HG03442 (cell line): ENCODE results near the gene IREB2.
"Not testable (repeated sequence)": the region's sequence is repeated elsewhere in the genome, so short reads cannot be mapped to it uniquely, and the experiment has no call there.

Experiments used
- ATAC-seq: cut with Tn5 transposase; IDR thresholded peaks from one replicate; pipeline ENCODE4 v1.9.1; 2021; ENCODE audit warnings: mild to moderate bottlenecking, moderate library complexity; ENCODE audit not compliant: unreplicated experiment

The IREB2 gene

DNA sequence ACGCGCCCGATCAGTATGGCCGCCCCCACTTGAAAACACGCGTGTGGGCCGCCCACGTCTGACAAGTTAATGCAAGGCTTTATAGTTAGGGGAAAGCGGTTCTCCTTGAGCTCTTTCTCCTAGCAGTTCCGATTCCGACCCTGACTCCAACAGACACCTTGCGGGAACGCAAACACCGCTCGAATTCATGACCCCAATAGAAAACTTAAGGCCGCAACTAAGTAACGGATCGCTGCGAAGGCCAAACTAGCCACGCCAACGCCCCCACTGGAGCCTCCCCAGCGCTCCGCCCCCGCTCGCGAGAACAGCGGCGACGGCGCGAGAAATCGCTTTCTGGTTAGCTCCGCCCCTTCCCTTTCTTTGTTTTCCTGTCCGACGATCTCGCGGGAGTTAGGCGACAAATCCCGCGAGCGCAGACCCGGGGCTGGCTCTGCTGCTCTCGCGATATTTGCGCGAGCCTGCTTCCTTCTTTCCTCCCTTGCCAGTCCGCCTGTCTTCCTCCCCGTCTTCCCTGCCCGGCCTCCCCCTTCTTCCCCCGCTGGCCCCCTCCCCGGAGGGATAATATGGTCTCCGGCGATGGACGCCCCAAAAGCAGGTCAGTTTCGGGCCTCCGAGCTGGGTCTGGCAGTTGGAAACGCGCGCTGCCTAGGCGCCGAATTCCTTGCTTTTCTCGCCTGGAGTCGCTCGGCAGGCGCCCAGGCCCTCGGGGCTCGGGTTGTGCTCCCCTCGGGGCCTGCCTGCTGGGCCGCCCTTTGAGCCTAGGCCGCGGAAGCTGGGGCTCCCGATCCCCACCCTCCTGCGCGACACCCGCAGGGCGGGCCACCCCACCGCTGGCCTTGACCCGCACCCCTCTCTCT, at the start of gene IREB2:
TSS of gene IREB2 (plus strand) at position 455 of the 857 bp plus-strand sequence. CDS start at position 577, 122 bp downstream.
- peak; percentile 83 for ATAC-seq

GRCh38 chr15:78388865-78389264, 49.2 kb upstream of the IREB2 start:
- ATAC-seq, result no peak

GRCh38 chr15:78389322-78389721, 48.7 kb upstream of the IREB2 start:
- ATAC-seq, result no peak

- no peak for ATAC-seq
These were observed 48.3 kb upstream of the IREB2 start for GRCh38 chr15:78389738-78390137.

GRCh38 chr15:78390242-78390641, 47.8 kb upstream of the IREB2 start:
- no peak for ATAC-seq

DNA sequence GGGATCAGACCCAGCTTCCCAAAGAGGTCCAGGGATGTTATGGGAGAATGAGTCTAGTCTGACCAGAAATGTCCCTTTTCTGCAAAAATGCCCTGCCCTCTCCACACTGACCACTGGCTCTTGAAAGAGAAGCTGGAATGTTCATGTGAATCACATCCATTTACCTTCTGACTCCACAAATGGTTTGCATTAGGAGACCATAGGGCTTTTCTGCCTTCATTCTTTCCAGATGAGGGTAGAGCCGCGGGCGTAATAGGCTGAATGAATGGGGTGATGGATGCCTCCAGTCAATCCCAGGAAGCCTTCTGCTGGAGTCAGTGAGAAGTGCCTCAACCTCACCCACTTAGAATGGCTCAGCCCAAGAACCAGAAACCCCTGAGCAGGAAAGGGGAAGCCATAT, 47.2 kb upstream of the IREB2 start:
- no peak for ATAC-seq

GRCh38 chr15:78391781-78392180, 46.2 kb upstream of the IREB2 start:
- no peak for ATAC-seq

DNA sequence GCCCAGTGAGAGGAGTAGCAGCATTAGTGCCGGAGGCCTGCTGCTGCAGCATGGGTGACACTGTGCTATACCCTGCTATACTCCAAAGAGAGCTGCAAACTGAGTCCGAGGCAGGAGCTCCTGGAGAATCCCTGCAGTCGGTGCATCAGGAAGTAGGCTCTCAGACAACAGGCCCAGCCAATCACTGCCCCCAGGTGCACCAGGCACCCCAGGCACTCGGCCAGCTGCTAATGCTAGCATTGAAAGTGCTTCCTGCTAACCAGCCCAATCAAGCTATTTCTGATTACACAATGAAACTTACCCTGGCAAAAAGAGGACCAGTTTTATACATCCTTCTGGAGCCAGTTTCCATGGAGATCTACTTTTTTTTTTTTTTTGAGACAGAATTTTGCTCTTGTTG, 45.6 kb upstream of the IREB2 start:
- ATAC-seq, result no peak

GRCh38 chr15:78393137-78393536, 44.9 kb upstream of the IREB2 start:
- ATAC-seq, result no peak

DNA sequence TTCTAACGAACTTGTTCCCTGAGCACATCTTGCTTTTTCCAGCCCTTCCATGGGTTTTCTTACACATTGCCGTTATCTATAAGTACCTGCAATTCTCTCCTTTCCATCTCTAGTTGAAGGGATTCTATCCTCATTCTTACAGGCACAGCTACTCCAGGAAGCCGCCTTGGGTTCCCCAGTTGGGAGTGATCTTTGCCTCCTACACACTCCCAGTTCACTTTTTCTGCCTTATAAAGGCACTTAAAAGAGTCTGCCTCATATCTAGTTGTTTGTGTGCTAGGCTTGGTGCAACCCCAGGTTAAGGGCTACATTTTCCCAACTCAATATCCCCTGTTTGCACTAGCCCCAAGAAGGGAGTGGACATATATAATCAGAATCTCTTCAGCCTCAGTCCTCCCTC, 44.0 kb upstream of the IREB2 start:
- ATAC-seq, result no peak

GRCh38 chr15:78394981-78395616, 42.9 kb upstream of the IREB2 start:
- no peak for ATAC-seq

DNA sequence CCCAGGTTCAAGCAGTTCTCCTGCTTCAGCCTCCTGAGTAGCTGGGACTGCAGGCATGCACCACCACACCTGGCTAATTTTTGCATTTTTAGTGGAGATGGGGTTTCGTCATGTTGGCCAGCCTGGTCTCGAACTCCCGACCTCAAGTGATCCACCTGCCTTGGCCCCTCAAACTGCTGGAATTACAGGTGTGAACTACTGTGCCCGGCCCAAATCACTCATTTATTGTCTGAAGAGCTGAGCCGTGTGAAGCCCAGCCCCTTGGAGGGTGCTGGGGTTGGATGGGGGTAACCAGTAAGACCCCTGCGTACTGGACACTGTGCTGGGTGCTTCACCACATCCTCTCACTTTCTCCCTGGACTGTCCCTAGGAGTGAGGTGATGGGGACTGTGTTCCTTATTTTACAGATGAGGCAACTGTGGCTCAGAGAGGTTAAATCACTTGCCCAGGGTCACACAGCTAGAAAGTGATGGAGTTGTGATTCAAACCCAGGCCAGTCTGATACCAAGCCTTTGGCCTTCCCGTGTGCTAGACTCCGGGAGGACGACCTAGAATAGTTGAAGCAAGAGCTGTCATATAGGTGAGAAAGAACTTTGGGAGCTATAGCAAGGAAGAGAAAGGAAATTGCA, 41.7 kb upstream of the IREB2 start:
- ATAC-seq, result no peak

DNA sequence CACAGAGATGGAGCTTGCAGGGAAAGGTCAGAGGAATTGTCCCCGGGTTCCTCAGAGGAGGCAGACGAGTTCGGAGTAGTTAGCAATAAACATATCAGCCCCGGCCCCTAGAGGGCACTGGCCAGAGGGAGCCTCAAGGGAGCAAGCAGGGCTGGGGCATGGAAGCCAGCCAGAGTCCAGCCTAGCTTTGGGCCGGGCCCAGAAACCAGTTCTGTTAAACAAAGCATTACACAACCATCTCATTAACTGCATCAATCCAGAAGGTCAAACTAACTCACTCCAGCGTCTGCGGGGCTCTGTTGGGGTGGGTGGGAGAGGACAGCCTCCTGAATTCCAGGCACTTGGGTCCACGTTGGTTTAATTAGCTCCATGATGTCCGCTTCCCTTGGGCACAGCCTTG, 41.0 kb upstream of the IREB2 start:
- ATAC-seq, result no peak

DNA sequence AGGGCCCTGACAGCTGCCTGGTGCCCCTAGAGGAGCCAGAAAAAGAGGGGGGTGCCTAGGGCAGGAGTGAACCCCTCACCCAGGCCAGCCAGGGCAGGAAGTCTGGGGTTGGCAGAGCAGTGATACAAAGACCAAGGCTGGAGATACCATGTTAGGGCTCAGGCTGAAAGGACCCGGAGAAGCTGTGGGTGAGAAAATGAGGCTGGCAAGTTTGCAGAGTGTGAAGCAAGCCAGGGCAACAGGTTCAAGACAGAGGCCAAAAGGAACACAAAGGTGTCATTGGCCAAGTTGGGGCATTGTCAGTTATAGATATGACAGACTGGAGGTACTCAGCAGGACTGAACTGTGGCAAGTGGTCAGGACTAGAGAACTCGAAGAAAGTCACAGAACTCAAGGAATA, 40.6 kb upstream of the IREB2 start:
- no peak for ATAC-seq

DNA sequence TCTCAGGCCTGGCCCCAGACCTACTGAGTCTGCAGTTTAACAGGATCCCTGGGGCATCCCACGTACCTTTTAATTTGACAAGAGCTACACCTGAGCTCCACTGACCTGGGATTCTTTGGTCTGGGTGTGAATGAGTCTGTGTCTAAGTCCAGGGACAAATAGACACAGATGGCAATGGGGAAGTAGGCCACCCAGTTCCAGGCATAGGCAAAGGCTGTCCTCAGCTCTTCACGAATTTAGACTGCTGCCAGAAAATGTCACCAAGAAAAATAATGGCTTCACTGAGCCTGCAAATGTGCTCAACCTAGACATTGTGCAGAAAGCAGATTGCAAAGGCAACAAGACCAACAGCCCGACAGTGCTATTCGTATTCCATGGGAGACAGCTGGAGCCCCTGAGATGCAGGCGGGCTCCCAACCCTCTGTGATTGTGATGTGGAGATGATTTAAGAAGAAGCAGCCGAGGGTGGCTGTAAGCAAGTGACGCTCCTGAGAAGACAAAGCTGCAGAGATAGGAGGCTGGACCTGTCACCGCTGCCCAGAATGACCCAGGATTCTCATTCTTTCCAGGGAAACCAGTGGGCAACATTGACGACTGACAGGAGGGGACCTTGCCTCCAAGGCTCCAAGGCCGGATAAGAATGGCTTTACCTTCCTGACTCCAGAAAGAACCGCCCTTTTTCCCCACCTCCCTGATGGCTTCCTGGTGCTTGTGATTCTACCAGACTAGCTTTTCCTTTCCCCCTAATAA, 39.8 kb upstream of the IREB2 start:
- no peak for ATAC-seq

DNA sequence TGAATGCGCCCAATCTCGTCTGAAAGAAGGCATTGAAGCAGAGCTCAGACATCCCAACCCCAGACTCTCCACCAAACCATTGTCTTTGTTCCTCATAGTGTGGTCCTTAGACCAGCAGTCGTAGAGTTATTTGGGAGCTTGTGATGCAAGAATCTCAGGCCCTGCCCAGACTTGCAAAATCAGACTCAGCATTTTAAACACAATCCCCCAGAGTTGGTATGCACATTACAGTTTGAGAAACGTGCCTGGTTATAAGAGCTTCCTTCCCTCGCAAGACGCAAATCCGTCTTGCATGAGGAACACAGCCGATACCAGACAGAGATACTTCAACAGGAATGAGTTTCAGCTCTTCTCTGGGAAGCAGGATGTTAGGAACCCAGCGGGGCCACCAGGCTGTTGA, 38.9 kb upstream of the IREB2 start:
- ATAC-seq, result no peak

- ATAC-seq, result no peak
These were observed 35.9 kb upstream of the IREB2 start for GRCh38 chr15:78402061-78402610.

DNA sequence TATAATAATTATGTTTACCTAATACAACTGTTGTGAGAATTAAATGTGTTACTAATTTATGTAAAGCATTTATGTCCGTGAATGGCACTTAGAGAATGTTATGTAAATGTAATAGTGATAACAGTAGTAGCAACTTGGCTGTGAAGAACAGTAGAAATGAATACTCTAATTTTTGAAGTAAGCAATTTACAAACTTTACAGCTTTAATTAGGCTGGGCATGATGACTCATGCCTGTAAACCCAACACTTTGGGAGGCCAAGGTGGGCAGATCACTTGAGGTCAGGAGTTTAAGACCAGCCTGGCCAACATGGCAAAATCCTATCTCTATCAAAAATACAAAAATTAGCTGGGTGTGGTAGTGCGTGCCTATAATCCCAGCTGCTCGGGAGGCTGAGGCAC, 33.9 kb upstream of the IREB2 start:
- no peak for ATAC-seq

DNA sequence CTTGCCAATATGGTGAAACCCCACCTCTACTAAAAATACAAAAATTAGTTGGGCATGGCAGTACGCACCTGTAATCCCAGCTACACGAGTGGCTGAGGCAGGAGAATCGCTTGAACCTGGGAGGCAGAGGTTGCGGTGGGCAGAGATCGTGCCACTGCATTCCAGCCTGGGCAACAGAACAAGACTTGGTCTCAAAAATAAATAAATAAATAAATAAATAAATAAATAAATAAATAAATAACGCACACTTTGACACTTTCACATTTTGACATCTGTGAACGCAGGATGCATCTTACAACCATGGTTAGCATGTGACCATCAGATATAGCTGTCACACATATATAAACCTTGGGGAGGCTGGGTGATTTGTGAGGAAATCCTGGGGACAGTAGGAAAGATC, 33.2 kb upstream of the IREB2 start:
- ATAC-seq, result not testable (repeated sequence)

- no peak for ATAC-seq
These were observed 32.6 kb upstream of the IREB2 start for GRCh38 chr15:78405336-78405924.
